Fibroblast of the aortic adventitia (primary cell): ENCODE measurements around the gene TIMD4. TPM values are rescaled to one million over a fixed set of nuclear protein-coding genes. Genes with fewer than 3 reads are reported as not detected.

Source experiments
- DNase-seq: peaks from one replicate; pipeline ENCODE4 v3.0.0-alpha.2; 2010; ENCODE audit warnings: low read depth
- H3K4me3 ChIP-seq: 2 replicates; pipeline ENCODE4 v1.5.1; 2011; ENCODE audit warnings: low read depth, mild to moderate bottlenecking, control low read depth, low read length, moderate library complexity
- CTCF ChIP-seq: IDR thresholded peaks from 2 replicates; pipeline ENCODE4 v1.5.1; 2011; ENCODE audit warnings: mild to moderate bottlenecking, low read length, control low read depth, inconsistent platforms; ENCODE audit not compliant: insufficient read depth
- total RNA-seq: library from RNA; depleted of rRNA; stranded (reverse); fragments of >200 nt; gene quantifications from 2 replicates; pipeline ENCODE4 v1.2.3, GENCODE V29; 2012; ENCODE audit warnings: low replicate concordance

TIMD4 gene
- total RNA-seq, 1 donor = not detected

- DNase-seq = no peak
These were observed 49.7 kb downstream of the TIMD4 start for GRCh38 chr5:156913355-156913718.

GRCh38 chr5:156912869-156913268, 50.2 kb downstream of the TIMD4 start:
- H3K4me3 ChIP-seq = no peak overlapping the region
- TF ChIP-seq CTCF = no peak
- DNase-seq = no peak

More at GRCh38 chr5:156913355-156913718, 49.7 kb downstream of the TIMD4 start:
- no peak overlapping the region for H3K4me3 ChIP-seq
- TF ChIP-seq CTCF = no peak

GRCh38 chr5:156909180-156909579, 53.8 kb downstream of the TIMD4 start:
- H3K4me3 ChIP-seq = no peak overlapping the region
- no peak for DNase-seq
- TF ChIP-seq CTCF = no peak

GRCh38 chr5:156907667-156908066, 55.4 kb downstream of the TIMD4 start:
- DNase-seq = no peak
- no peak for TF ChIP-seq CTCF
- no peak overlapping the region for H3K4me3 ChIP-seq

GRCh38 chr5:156906807-156907206, 56.2 kb downstream of the TIMD4 start:
- TF ChIP-seq CTCF = no peak
- no peak overlapping the region for H3K4me3 ChIP-seq
- no peak for DNase-seq

- no peak overlapping the region for H3K4me3 ChIP-seq
- no peak for TF ChIP-seq CTCF
- no peak for DNase-seq
These were observed 66.5 kb downstream of the TIMD4 start for GRCh38 chr5:156896546-156896945.

GRCh38 chr5:156893517-156893916, 69.5 kb downstream of the TIMD4 start:
- no peak for TF ChIP-seq CTCF
- DNase-seq = no peak
- H3K4me3 ChIP-seq = no peak overlapping the region
